Measurements from ENCODE around the gene TMEM120B. TPM values are rescaled to one million over a fixed set of nuclear protein-coding genes. Genes with fewer than 3 reads are reported as not detected.

TMEM120B gene
- total RNA-seq, 4 donors from 2014 or later: 1.9 to 19.9 (median 4.5) TPM

- intact Hi-C loops (cut with DNase I; ENCODE audit: low total_unique reads): no loop called here
- H3K27ac ChIP-seq: no peak overlapping the region
Observed at GRCh38 chr12:121719926-121720414, 7.4 kb downstream of the TMEM120B start.

GRCh38 chr12:121720762-121721161, 8.2 kb downstream of the TMEM120B start:
- Histone ChIP-seq H3K27me3 (no peaks in the 10 kb centered on the region), H3K4me1 (no peaks in the 10 kb centered on the region), H3K27ac (no peak overlapping the region), H3K9me3 (no peaks in the 10 kb centered on the region), H3K4me3 (no peak overlapping the region), H3K36me3 (no peaks in the 10 kb centered on the region)
- DNase-seq: no peak
- 94% methylated on average over 5 of the region's 5 CpGs for WGBS, 2 donors (ENCODE audit: low coverage in 1 of 2)
- TF ChIP-seq POLR2A (IDR thresholded peaks at IDR 0.05) (no peak), EP300 (IDR thresholded peaks at IDR 0.05; ENCODE audit: low read depth) (no peak), POLR2AphosphoS5 (IDR thresholded peaks at IDR 0.05) (no peak)
- TF ChIP-seq, protein P1, sequence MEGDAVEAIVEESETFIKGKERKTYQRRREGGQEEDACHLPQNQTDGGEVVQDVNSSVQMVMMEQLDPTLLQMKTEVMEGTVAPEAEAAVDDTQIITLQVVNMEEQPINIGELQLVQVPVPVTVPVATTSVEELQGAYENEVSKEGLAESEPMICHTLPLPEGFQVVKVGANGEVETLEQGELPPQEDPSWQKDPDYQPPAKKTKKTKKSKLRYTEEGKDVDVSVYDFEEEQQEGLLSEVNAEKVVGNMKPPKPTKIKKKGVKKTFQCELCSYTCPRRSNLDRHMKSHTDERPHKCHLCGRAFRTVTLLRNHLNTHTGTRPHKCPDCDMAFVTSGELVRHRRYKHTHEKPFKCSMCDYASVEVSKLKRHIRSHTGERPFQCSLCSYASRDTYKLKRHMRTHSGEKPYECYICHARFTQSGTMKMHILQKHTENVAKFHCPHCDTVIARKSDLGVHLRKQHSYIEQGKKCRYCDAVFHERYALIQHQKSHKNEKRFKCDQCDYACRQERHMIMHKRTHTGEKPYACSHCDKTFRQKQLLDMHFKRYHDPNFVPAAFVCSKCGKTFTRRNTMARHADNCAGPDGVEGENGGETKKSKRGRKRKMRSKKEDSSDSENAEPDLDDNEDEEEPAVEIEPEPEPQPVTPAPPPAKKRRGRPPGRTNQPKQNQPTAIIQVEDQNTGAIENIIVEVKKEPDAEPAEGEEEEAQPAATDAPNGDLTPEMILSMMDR (IDR thresholded peaks at IDR 0.05): no peak
- intact Hi-C loops (cut with DNase I; ENCODE audit: low total_unique reads) (no loop called here), in situ Hi-C loops (cut with MboI; ENCODE audit: low pct_ligation_motif_present in 1 of 4, low pct_unique_long_range_greater_than_20kb in 1 of 4, low sequenced_read_pairs in 3 of 4) (no loop called here)

More at GRCh38 chr12:121719926-121720414, 7.4 kb downstream of the TMEM120B start:
- 80 to 84% methylated on average over 10 to 14 of the region's 14 CpGs for WGBS, 2 donors (ENCODE audit: low coverage in 1 of 2)
- Histone ChIP-seq H3K4me1 (no peaks in the 10 kb centered on the region), H3K9me3 (no peaks in the 10 kb centered on the region), H3K36me3 (no peaks in the 10 kb centered on the region), H3K4me3 (no peak overlapping the region), H3K27me3 (no peaks in the 10 kb centered on the region)
- TF ChIP-seq, protein P1 (IDR thresholded peaks at IDR 0.05): no peak
- TF ChIP-seq POLR2AphosphoS5 (IDR thresholded peaks at IDR 0.05) (no peak), EP300 (IDR thresholded peaks at IDR 0.05; ENCODE audit: low read depth) (no peak), POLR2A (IDR thresholded peaks at IDR 0.05) (no peak)
- in situ Hi-C loops (cut with MboI; ENCODE audit: low pct_ligation_motif_present in 1 of 4, low pct_unique_long_range_greater_than_20kb in 1 of 4, low sequenced_read_pairs in 3 of 4): no loop called here
- DNase-seq: no peak

GRCh38 chr12:121722511-121722910, 10.0 kb downstream of the TMEM120B start:
- TF ChIP-seq EP300 (IDR thresholded peaks at IDR 0.05; ENCODE audit: low read depth): no peak
- Histone ChIP-seq H3K9me3 (no peaks in the 10 kb centered on the region), H3K27me3 (no peaks in the 10 kb centered on the region), H3K4me3 (no peak overlapping the region), H3K4me1 (no peaks in the 10 kb centered on the region), H3K27ac (no peak overlapping the region), H3K36me3 (no peaks in the 10 kb centered on the region)
- WGBS, 2 donors (ENCODE audit: low coverage in 1 of 2): 93 to 100% methylated on average over 2 to 3 of the region's 3 CpGs
- DNase-seq: no peak
- intact Hi-C loops (cut with DNase I; ENCODE audit: low total_unique reads): no loop called here
- in situ Hi-C loops (cut with MboI; ENCODE audit: low pct_ligation_motif_present in 1 of 4, low pct_unique_long_range_greater_than_20kb in 1 of 4, low sequenced_read_pairs in 3 of 4): no loop called here

DNA sequence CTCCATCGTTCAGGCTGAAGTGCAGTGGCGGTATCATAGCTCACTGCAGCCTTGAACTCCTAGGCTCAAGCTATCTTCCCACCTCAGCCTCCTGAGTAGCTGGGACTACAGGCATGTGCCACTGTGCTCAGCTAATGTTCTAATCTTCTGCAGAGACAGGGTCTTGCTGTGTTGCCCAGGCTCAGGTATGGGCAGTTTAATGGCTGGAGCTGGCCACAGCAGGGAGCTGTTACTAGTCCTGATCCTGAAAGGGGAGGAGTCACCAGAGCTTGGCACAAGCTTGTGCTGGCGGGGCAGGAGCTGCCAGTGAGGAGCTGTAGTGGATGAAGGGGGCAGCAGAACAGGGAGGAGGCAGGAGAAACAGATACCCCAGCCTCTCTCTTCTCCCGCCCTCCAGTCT, 10.6 kb downstream of the TMEM120B start:
- no peaks in the 10 kb centered on the region for H3K4me1 ChIP-seq
- WGBS, 2 donors (ENCODE audit: low coverage in 1 of 2): 93% methylated on average over 4 of the region's 4 CpGs; no CpG with 5 or more reads in 1 of the 2 donors
- H3K27ac ChIP-seq: no peak overlapping the region
- H3K36me3 ChIP-seq: no peaks in the 10 kb centered on the region
- H3K27me3 ChIP-seq: no peaks in the 10 kb centered on the region
- in situ Hi-C loops (cut with MboI; ENCODE audit: low pct_ligation_motif_present in 1 of 4, low pct_unique_long_range_greater_than_20kb in 1 of 4, low sequenced_read_pairs in 3 of 4): no loop called here
- TF ChIP-seq POLR2AphosphoS5 (IDR thresholded peaks at IDR 0.05) (no peak), EP300 (IDR thresholded peaks at IDR 0.05; ENCODE audit: low read depth) (no peak), POLR2A (IDR thresholded peaks at IDR 0.05) (no peak)
- TF ChIP-seq, protein P1 (IDR thresholded peaks at IDR 0.05): no peak
- intact Hi-C loops (cut with DNase I; ENCODE audit: low total_unique reads): no loop called here
- no peak for DNase-seq
- no peaks in the 10 kb centered on the region for H3K9me3 ChIP-seq
- H3K4me3 ChIP-seq: no peak overlapping the region

DNA sequence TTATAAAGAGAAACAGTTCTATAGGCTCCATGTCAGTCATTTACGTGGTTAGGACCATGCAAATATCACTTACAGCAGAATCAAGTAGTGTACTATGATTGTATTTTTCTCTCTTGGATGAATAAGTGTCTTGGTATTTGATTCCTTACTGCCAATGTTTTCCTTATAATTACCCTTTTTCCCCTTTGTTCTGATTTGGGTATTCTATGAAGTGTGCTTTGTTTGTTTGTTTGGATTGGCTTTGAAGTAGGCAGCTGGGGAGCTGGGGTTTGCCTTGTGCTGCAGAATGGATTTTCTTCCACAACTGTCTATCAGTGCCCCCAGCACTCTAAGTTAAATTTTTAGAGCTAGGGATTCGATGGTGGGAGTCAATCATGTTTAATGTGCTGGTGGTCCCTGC, 12.4 kb downstream of the TMEM120B start:
- TF ChIP-seq, protein P1 (IDR thresholded peaks at IDR 0.05): no peak
- TF ChIP-seq EP300 (IDR thresholded peaks at IDR 0.05; ENCODE audit: low read depth) (no peak), POLR2A (IDR thresholded peaks at IDR 0.05) (no peak), POLR2AphosphoS5 (IDR thresholded peaks at IDR 0.05) (no peak)
- Histone ChIP-seq H3K4me3 (no peak overlapping the region), H3K4me1 (no peaks in the 10 kb centered on the region), H3K27me3 (no peaks in the 10 kb centered on the region), H3K36me3 (no peaks in the 10 kb centered on the region), H3K9me3 (no peaks in the 10 kb centered on the region), H3K27ac (no peak overlapping the region)
- in situ Hi-C loops (cut with MboI; ENCODE audit: low pct_ligation_motif_present in 1 of 4, low pct_unique_long_range_greater_than_20kb in 1 of 4, low sequenced_read_pairs in 3 of 4) (no loop called here), intact Hi-C loops (cut with DNase I; ENCODE audit: low total_unique reads) (no loop called here)
- WGBS, 2 donors (ENCODE audit: low coverage in 1 of 2): 83 to 93% methylated on average over 2 of the region's 2 CpGs
- DNase-seq: no peak

All from transverse colon (tissue), 4 donors.